Measurements from ENCODE around the gene C19orf85.
"Not testable (repeated sequence)": the region's sequence is repeated elsewhere in the genome, so short reads cannot be mapped to it uniquely, and the experiment has no call there.

C19orf85 gene

GRCh38 chr19:55440411-55441105 lies 24.0 kb downstream of the C19orf85 start:
- DNase-seq (ENCODE audit: low read depth), result no peak

- no peak for DNase-seq (ENCODE audit: low read depth)
These were observed 25.5 kb downstream of the C19orf85 start for GRCh38 chr19:55439052-55439451.

GRCh38 chr19:55437410-55437809 lies 27.1 kb downstream of the C19orf85 start:
- no peak for DNase-seq (ENCODE audit: low read depth)

GRCh38 chr19:55436847-55437246 lies 27.7 kb downstream of the C19orf85 start:
- no peak for DNase-seq (ENCODE audit: low read depth)

- DNase-seq (ENCODE audit: low read depth), result no peak
These were observed 29.5 kb downstream of the C19orf85 start for GRCh38 chr19:55435020-55435419.

GRCh38 chr19:55434356-55434919 lies 30.1 kb downstream of the C19orf85 start:
- DNase-seq (ENCODE audit: low read depth), result no peak

GRCh38 chr19:55433292-55433691 lies 31.3 kb downstream of the C19orf85 start:
- no peak for DNase-seq (ENCODE audit: low read depth)

- DNase-seq (ENCODE audit: low read depth), result no peak
These were observed 32.2 kb downstream of the C19orf85 start for GRCh38 chr19:55432241-55432959.

- DNase-seq (ENCODE audit: low read depth), result no peak
These were observed 33.4 kb downstream of the C19orf85 start for GRCh38 chr19:55431183-55431582.

GRCh38 chr19:55426042-55426441 lies 38.5 kb downstream of the C19orf85 start:
- no peak for DNase-seq (ENCODE audit: low read depth)

- DNase-seq (ENCODE audit: low read depth), result no peak
These were observed 40.0 kb downstream of the C19orf85 start for GRCh38 chr19:55424518-55424917.

GRCh38 chr19:55423225-55424005 lies 41.1 kb downstream of the C19orf85 start:
- no peak for DNase-seq (ENCODE audit: low read depth)

- DNase-seq (ENCODE audit: low read depth), result not testable (repeated sequence)
These were observed 43.3 kb downstream of the C19orf85 start for GRCh38 chr19:55421281-55421680.

GRCh38 chr19:55419624-55420236 lies 44.8 kb downstream of the C19orf85 start:
- DNase-seq (ENCODE audit: low read depth), result no peak

GRCh38 chr19:55419103-55419502 lies 45.4 kb downstream of the C19orf85 start:
- DNase-seq (ENCODE audit: low read depth), result no peak

- peak; percentile 58 for DNase-seq (ENCODE audit: low read depth)
These were observed 46.4 kb downstream of the C19orf85 start for GRCh38 chr19:55418185-55418584.
